Right cardiac atrium (tissue), 5 donors: ENCODE measurements around the gene SLC6A19. TPM values are rescaled to one million over a fixed set of nuclear protein-coding genes. Genes with fewer than 3 reads are reported as not detected.

Experiments
- ATAC-seq, 2 donors: fragments of 200-7000 bp; cut with Tn5 transposase; one replicate each; pipeline versions ENCODE4 v1.8.0 to v1.9.1; 2020; ENCODE audit warnings: moderate library complexity in 2 of 2, mild to moderate bottlenecking in 1 of 2
- DNase-seq, 3 donors: peaks; one replicate each; pipeline ENCODE4 v3.0.0-alpha.2; 2020
- H3K27ac ChIP-seq: one replicate; pipeline ENCODE4 v1.5.1; 2013; ENCODE audit warnings: mild to moderate bottlenecking, low read length, control low read depth, moderate library complexity
- H3K27me3 ChIP-seq: one replicate; pipeline ENCODE4 v1.6.1; 2013; ENCODE audit not compliant: control insufficient read depth, insufficient read depth
- H3K4me1 ChIP-seq: one replicate; pipeline ENCODE4 v1.6.1; 2013; ENCODE audit warnings: low read length; ENCODE audit not compliant: control insufficient read depth, insufficient read depth
- H3K4me3 ChIP-seq: one replicate; pipeline ENCODE4 v1.5.1; 2013; ENCODE audit warnings: low read length, control low read depth
- H3K9me3 ChIP-seq: one replicate; pipeline ENCODE4 v1.6.1; 2013; ENCODE audit warnings: low read length; ENCODE audit not compliant: control insufficient read depth
- WGBS: extraction: QIAGEN DNeasy Blood & Tissue Kit; methylation state at CpG from one replicate; pipeline ENCODE4 v1.1.7; 2013; 5-methylcytosine and 5-hydroxymethylcytosine counted together
- intact Hi-C, 4 donors: fragments of 100-400 bp; cut with DNase I; formaldehyde crosslinking; loops; one replicate each; pipeline versions ENCODE4 v1.11.0 to v1.14.0; 2022 to 2023
- polyA plus RNA-seq: library from polyadenylated mRNA; stranded (reverse); fragments of 200-250 nt; gene quantifications from one replicate; pipeline ENCODE4 v1.2.3, GENCODE V29; 2013
- total RNA-seq, 4 donors: library from RNA; stranded (reverse); fragmentation: NEBNext Ultra II Directional; extraction: Animal tissue kit (Norgen Biotek cat#: 25700); gene quantifications; one replicate each; pipeline ENCODE4 v1.2.1, GENCODE V29; 2021
- donor health status: healthy with polysubstance abuse.
- donor health status: DM: no; HTN: yes; CAD: no.
- donor health status: DM: no; HTN: no; CAD: no.
- donor health status: DM: no; HTN: yes; CAD: no; lungs with severe emphysema.
- donor health status: DM: yes; HTN: yes; CAD: no.

The SLC6A19 gene
- total and polyA plus RNA-seq, 5 donors = not detected

- DNase-seq (peak; percentile 1 to 57 (median 21)), ATAC-seq (no peak)
- 31% methylated on average over 18 of the region's 18 CpGs for WGBS
- intact Hi-C loops = no loop called here
- Histone ChIP-seq H3K27me3 (no peaks in the 10 kb centered on the region), H3K9me3 (no peaks in the 10 kb centered on the region), H3K27ac (no peak overlapping the region), H3K4me3 (no peak overlapping the region), H3K4me1 (no peaks in the 10 kb centered on the region)
These were observed 3.4 kb downstream of the SLC6A19 start for GRCh38 chr5:1204693-1205242.

- Histone ChIP-seq H3K27me3 (no peaks in the 10 kb centered on the region), H3K4me3 (no peak overlapping the region), H3K4me1 (no peaks in the 10 kb centered on the region), H3K9me3 (no peaks in the 10 kb centered on the region), H3K27ac (no peak overlapping the region)
- ATAC-seq (no peak), DNase-seq (peak; percentile 9 to 24 (median 22))
- intact Hi-C loops = no loop called here
- 72% methylated on average over 11 of the region's 11 CpGs for WGBS
These were observed 4.1 kb downstream of the SLC6A19 start for GRCh38 chr5:1205255-1206180.

- peak; percentile 4 to 54 (median 29) for DNase-seq
- no peaks in the 10 kb centered on the region for H3K9me3 ChIP-seq
- no peak overlapping the region for H3K4me3 ChIP-seq
- intact Hi-C loops = no loop called here
- 79% methylated on average over 49 of the region's 49 CpGs for WGBS
- H3K27ac ChIP-seq = no peak overlapping the region
- H3K4me1 ChIP-seq = no peaks in the 10 kb centered on the region
- H3K27me3 ChIP-seq = no peaks in the 10 kb centered on the region
- ATAC-seq = no peak
These were observed 5.4 kb downstream of the SLC6A19 start for GRCh38 chr5:1206521-1207412.

- no peaks in the 10 kb centered on the region for H3K4me1 ChIP-seq
- ATAC-seq (no peak), DNase-seq (no peak)
- 52% methylated on average over 6 of the region's 6 CpGs for WGBS
- intact Hi-C loops = no loop called here
- H3K9me3 ChIP-seq = no peaks in the 10 kb centered on the region
- no peak overlapping the region for H3K27ac ChIP-seq
- H3K27me3 ChIP-seq = no peaks in the 10 kb centered on the region
- H3K4me3 ChIP-seq = no peak overlapping the region
These were observed 6.2 kb downstream of the SLC6A19 start for GRCh38 chr5:1207555-1207954.

- ATAC-seq (no peak), DNase-seq (peak; percentile 7 to 38 (median 11))
- intact Hi-C loops = no loop called here
- H3K27me3 ChIP-seq = no peaks in the 10 kb centered on the region
- 64% methylated on average over 17 of the region's 17 CpGs for WGBS
- H3K4me3 ChIP-seq = no peak overlapping the region
- H3K4me1 ChIP-seq = no peaks in the 10 kb centered on the region
- no peaks in the 10 kb centered on the region for H3K9me3 ChIP-seq
- no peak overlapping the region for H3K27ac ChIP-seq
These were observed 6.9 kb downstream of the SLC6A19 start for GRCh38 chr5:1208221-1208742.

GRCh38 chr5:1208743-1209488 is 7.5 kb downstream of the SLC6A19 start:
- no peak overlapping the region for H3K4me3 ChIP-seq
- no peak for ATAC-seq
- H3K27me3 ChIP-seq = no peaks in the 10 kb centered on the region
- H3K27ac ChIP-seq = no peak overlapping the region
- WGBS = 73% methylated on average over 24 of the region's 24 CpGs
- DNase-seq = peak; percentile 23 to 67 (median 41)
- H3K4me1 ChIP-seq = no peaks in the 10 kb centered on the region
- H3K9me3 ChIP-seq = no peaks in the 10 kb centered on the region
- intact Hi-C loops = no loop called here

- intact Hi-C loops = no loop called here
- Histone ChIP-seq H3K9me3 (no peaks in the 10 kb centered on the region), H3K4me3 (no peak overlapping the region), H3K27ac (no peak overlapping the region), H3K4me1 (no peaks in the 10 kb centered on the region), H3K27me3 (no peaks in the 10 kb centered on the region)
- ATAC-seq (no peak), DNase-seq (no peak)
- 26% methylated on average over 2 of the region's 2 CpGs for WGBS
These were observed 8.1 kb downstream of the SLC6A19 start for GRCh38 chr5:1209489-1209852.

- H3K4me1 ChIP-seq = no peaks in the 10 kb centered on the region
- ATAC-seq = no peak
- intact Hi-C loops = no loop called here
- no peak overlapping the region for H3K4me3 ChIP-seq
- DNase-seq = peak; percentile 7 to 46 (median 32)
- no peaks in the 10 kb centered on the region for H3K27me3 ChIP-seq
- WGBS = 82% methylated on average over 21 of the region's 21 CpGs
- H3K27ac ChIP-seq = no peak overlapping the region
- no peaks in the 10 kb centered on the region for H3K9me3 ChIP-seq
These were observed 8.7 kb downstream of the SLC6A19 start for GRCh38 chr5:1209896-1210776.

GRCh38 chr5:1210832-1211251 is 9.4 kb downstream of the SLC6A19 start:
- H3K4me1 ChIP-seq = no peaks in the 10 kb centered on the region
- H3K9me3 ChIP-seq = no peaks in the 10 kb centered on the region

More at GRCh38 chr5:1210832-1211251, 9.4 kb downstream of the SLC6A19 start:
- DNase-seq (peak; percentile 7 to 47 (median 20)), ATAC-seq (no peak)
- H3K27ac ChIP-seq = no peak overlapping the region
- no peak overlapping the region for H3K4me3 ChIP-seq
- 79% methylated on average over 21 of the region's 21 CpGs for WGBS
- H3K27me3 ChIP-seq = no peaks in the 10 kb centered on the region
- intact Hi-C loops = no loop called here
